Measurements from ENCODE around the gene S100A1.

GRCh38 chr1:153623101-153623500, 5.1 kb upstream of the S100A1 start:
- TF ChIP-seq CTCF (IDR thresholded peaks at IDR 0.05) (no peak), POLR2A (IDR thresholded peaks at IDR 0.05) (no peak)

Data from thyroid gland (tissue), 4 donors.